Uterine smooth muscle cell (primary cell): Measurements from ENCODE around the gene CALHM2. TPM values are rescaled to one million over a fixed set of nuclear protein-coding genes. Genes with fewer than 3 reads are reported as not detected.

Source experiments
- total RNA-seq: library from RNA; depleted of rRNA; stranded (reverse); fragments of >200 nt; gene quantifications from 2 replicates; pipeline ENCODE4 v1.2.3, GENCODE V29; 2014

The CALHM2 gene
- 14.6 and 19.7 TPM in 2 replicates for total RNA-seq

GRCh38 chr10:103451831-103452505 is at the start of gene CALHM2:
Gene CALHM2 (minus strand): TSS chr10:103452370. CDS start chr10:103449941, 2,429 bp downstream.

DNA sequence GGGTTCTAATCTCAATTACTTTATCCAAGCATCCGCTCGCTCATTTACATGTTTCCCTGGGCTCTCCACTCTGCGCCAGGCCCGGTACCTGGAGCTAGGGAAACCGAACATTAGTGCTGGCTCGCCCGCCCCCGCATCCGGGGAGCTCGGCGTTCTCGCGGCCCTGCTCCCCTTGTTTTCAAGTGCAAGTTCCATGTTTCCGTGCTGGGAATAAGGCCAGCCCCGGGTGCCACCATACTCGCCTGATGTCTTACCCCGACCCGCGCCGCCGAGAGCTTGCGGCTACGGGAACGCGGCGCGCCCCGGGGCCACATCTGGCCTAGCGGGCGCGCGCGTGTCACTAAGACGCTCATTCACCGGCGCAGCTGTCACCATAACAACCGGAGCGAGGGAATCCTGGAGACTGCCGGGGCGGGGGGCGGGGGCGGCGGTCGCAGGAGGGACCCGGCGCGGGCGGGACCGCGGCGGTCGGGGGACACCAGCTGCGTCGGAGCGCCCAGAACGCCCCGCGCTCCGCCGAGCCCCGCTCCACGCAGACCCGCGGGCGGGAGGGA is 41.3 kb upstream of the CALHM2 start, which contains the start of gene NEURL1:
Gene NEURL1 (plus strand): TSS at position 344 of the 554 bp plus-strand sequence. CDS start 683 bp downstream, outside the sequence.

GRCh38 chr10:103479135-103479534 is 27.0 kb upstream of the CALHM2 start, which contains the start of gene CALHM3:
Gene CALHM3 (minus strand): TSS chr10:103479240. CDS start chr10:103479032, 208 bp downstream.

GRCh38 chr10:103458720-103459119 is 6.5 kb upstream of the CALHM2 start, which contains the start of gene CALHM1:
Gene CALHM1 (minus strand): TSS chr10:103458900. CDS start chr10:103458751, 149 bp downstream.

Other genes with a start within 250 kb of the CALHM2 start
- under 0.01 and 0.11 TPM in 2 replicates for gene RPEL1, start 206.5 kb downstream of the CALHM2 start, total RNA-seq
- gene INA, start 175.2 kb downstream of the CALHM2 start, total RNA-seq: 0.50 and 1.3 TPM in 2 replicates
- 12.0 and 21.0 TPM in 2 replicates for gene PCGF6, start 101.2 kb downstream of the CALHM2 start, total RNA-seq
- 4.2 and 7.7 TPM in 2 replicates for gene TAF5, start 84.4 kb downstream of the CALHM2 start, total RNA-seq
- 184 and 196 TPM in 2 replicates for gene ATP5MK, start 55.9 kb downstream of the CALHM2 start, total RNA-seq
- gene PDCD11, start 55.7 kb downstream of the CALHM2 start, total RNA-seq: 37.2 and 49.6 TPM in 2 replicates
- gene CALHM1, start 6.5 kb upstream of the CALHM2 start, total RNA-seq: not detected in 2 replicates
- not detected in 2 replicates for gene CALHM3, start 26.9 kb upstream of the CALHM2 start, total RNA-seq
- 0.22 and 1.00 TPM in 2 replicates for gene NEURL1, start 41.3 kb upstream of the CALHM2 start, total RNA-seq